K562 (cell line): ENCODE data around the gene NINL. TPM values are rescaled to one million over a fixed set of nuclear protein-coding genes. Genes with fewer than 3 reads are reported as not detected.

ENCODE experiments used
- ATF6 ChIP-seq: sonication (generic); formaldehyde crosslinking; IDR thresholded peaks from 2 replicates; pipeline ENCODE4 v1.4.0; 2020; ENCODE audit warnings: mild to moderate bottlenecking, missing genetic modification reagents
- CEBPB ChIP-seq: fragments of 450-650 bp; IDR thresholded peaks from 2 replicates; pipeline ENCODE4 v1.6.1; 2016; ENCODE audit warnings: missing genetic modification characterization, missing compliant biosample characterization
- DMBX1 ChIP-seq: fragments of 250-450 bp; sonication (Bioruptor Pico); IDR thresholded peaks from 2 replicates; pipeline ENCODE4 v1.8.0; 2022; ENCODE audit warnings: inconsistent platforms, mild to moderate bottlenecking, moderate library complexity, borderline replicate concordance
- DPF2 ChIP-seq: fragments of 450-650 bp; IDR thresholded peaks from 2 replicates; pipeline ENCODE4 v1.6.1; 2016
- ESRRA ChIP-seq: fragments of 450-650 bp; IDR thresholded peaks from 2 replicates; pipeline ENCODE4 v1.6.1; 2014; ENCODE audit warnings: low read depth, mild to moderate bottlenecking, moderate library complexity, borderline replicate concordance
- FOSL1 ChIP-seq: fragments of 200-800 bp; sonication (Bioruptor generic); conservative IDR thresholded peaks from 2 replicates; pipeline ENCODE4 v1.6.1; 2016; ENCODE audit warnings: missing genetic modification characterization, missing compliant biosample characterization
- FOXA1 ChIP-seq: fragments of 450-650 bp; IDR thresholded peaks from 2 replicates; pipeline ENCODE4 v1.6.1; 2016; ENCODE audit warnings: mild to moderate bottlenecking, borderline replicate concordance
- L3MBTL2 ChIP-seq: fragments of 450-650 bp; IDR thresholded peaks from 2 replicates; pipeline ENCODE4 v1.6.1; 2016; ENCODE audit warnings: mild to moderate bottlenecking, moderate library complexity
- NBN ChIP-seq: fragments of 450-650 bp; IDR thresholded peaks from 2 replicates; pipeline ENCODE4 v1.6.1; 2016; ENCODE audit warnings: low read depth, mild to moderate bottlenecking
- NFE2 ChIP-seq: IDR thresholded peaks from 2 replicates; pipeline ENCODE4 v1.6.1; 2014; ENCODE audit warnings: antibody characterized with exemption, low read depth
- PHF20 ChIP-seq: fragments of 450-650 bp; IDR thresholded peaks from 2 replicates; pipeline ENCODE4 v1.6.1; 2018; ENCODE audit not compliant: partially characterized antibody
- PHTF2 ChIP-seq: fragments of 250-450 bp; sonication (Bioruptor Pico); IDR thresholded peaks from 2 replicates; pipeline ENCODE4 v1.5.0; 2021; ENCODE audit warnings: mild to moderate bottlenecking
- RBM14 ChIP-seq: fragments of 200-400 bp; formaldehyde crosslinking; IDR thresholded peaks from 2 replicates; pipeline ENCODE4 v1.6.1; 2018; ENCODE audit warnings: low read depth, mild to moderate bottlenecking, low read length, moderate library complexity, borderline replicate concordance; ENCODE audit not compliant: insufficient read depth
- SIN3A ChIP-seq, 2 experiments: fragments of 150-350 bp in 1 of 2; IDR thresholded peaks; 2 replicates each; pipeline ENCODE4 v1.6.1; 2011 to 2016; ENCODE audit warnings: borderline replicate concordance in 2 of 2, low read depth in 2 of 2, low read length in 2 of 2, mild to moderate bottlenecking in 2 of 2, moderate library complexity in 2 of 2; ENCODE audit not compliant: control insufficient read depth in 1 of 2
- SMARCB1 ChIP-seq: IDR thresholded peaks from 2 replicates; pipeline ENCODE4 v1.6.1; 2011; ENCODE audit warnings: improper control_type of control experiment, low read depth; ENCODE audit not compliant: insufficient read length
- SRSF1 ChIP-seq: fragments of 200-400 bp; formaldehyde crosslinking; IDR thresholded peaks from 2 replicates; pipeline ENCODE4 v1.6.1; 2017; ENCODE audit warnings: mild to moderate bottlenecking, low read depth, low read length, moderate library complexity
- TEAD1 ChIP-seq, 2 experiments: fragments of 450-650 bp in 1 of 2; sonication (generic) in 1 of 2; formaldehyde crosslinking; IDR thresholded peaks; 2 replicates each; pipeline versions ENCODE4 v1.4.0 to v1.8.0; 2020 to 2022; ENCODE audit warnings: mild to moderate bottlenecking in 2 of 2, missing genetic modification reagents in 1 of 2
- ZBTB43 ChIP-seq: sonication (generic); formaldehyde crosslinking; IDR thresholded peaks from 2 replicates; pipeline ENCODE4 v1.8.0; 2023; ENCODE audit warnings: mild to moderate bottlenecking, missing genetic modification reagents
- ZNF165 ChIP-seq: fragments of 250-450 bp; sonication (Bioruptor Pico); IDR thresholded peaks from 2 replicates; pipeline ENCODE4 v1.4.0; 2020; ENCODE audit warnings: borderline replicate concordance
- ZNF23 ChIP-seq: fragments of 250-450 bp; sonication (Bioruptor Pico); IDR thresholded peaks from 2 replicates; pipeline ENCODE4 v1.4.0; 2020; ENCODE audit warnings: mild to moderate bottlenecking
- ZNF277 ChIP-seq: fragments of 250-450 bp; sonication (Bioruptor Pico); IDR thresholded peaks from 2 replicates; pipeline ENCODE4 v1.8.0; 2022; ENCODE audit warnings: inconsistent platforms, mild to moderate bottlenecking, moderate library complexity, borderline replicate concordance
- ZNF3 ChIP-seq: fragments of 250-450 bp; sonication (Bioruptor Pico); IDR thresholded peaks from 2 replicates; pipeline ENCODE4 v1.5.0; 2021; ENCODE audit warnings: mild to moderate bottlenecking, moderate library complexity
- ZNF395 ChIP-seq: fragments of 200-800 bp; sonication (Bioruptor generic); IDR thresholded peaks from 2 replicates; pipeline ENCODE4 v1.6.1; 2017; ENCODE audit warnings: missing genetic modification characterization, missing compliant biosample characterization
- polyA plus RNA-seq, 8 experiments: library from polyadenylated mRNA; depleted of rRNA in 4 of 8; stranded (reverse) in 5 of 8; unstranded in 3 of 8; fragments of >200 nt; fragmentation: Nextera tagmentation in 2 of 8; fragmentation: Illumina TruSeq in 1 of 8; extraction: Ambion mirVana in 2 of 8; extraction: Trizol in 1 of 8; gene quantifications; 2 replicates each; pipeline versions ENCODE4 v1.2.1 to v1.2.3, GENCODE V29; 2011 to 2014; ENCODE audit warnings: inconsistent platforms in 1 of 8, missing spikeins in 1 of 8
- total RNA-seq, 7 experiments: library from RNA; depleted of rRNA in 6 of 7; stranded (reverse); fragments of >200 nt in 6 of 7; fragmentation: Illumina TruSeq in 2 of 7; extraction: Trizol in 2 of 7; gene quantifications; 2 replicates each; pipeline versions ENCODE4 v1.2.1 to v1.2.3, GENCODE V29; 2011 to 2021; ENCODE audit warnings: low replicate concordance in 1 of 7

The NINL gene
- total and polyA plus RNA-seq, 9 of the 15 experiments (the other 6 are each of a cell fraction or from before 2014, with no cell fraction given), result 0.03 to 0.22 (median 0.05) TPM; not detected in 5

GRCh38 chr20:25623736-25624499, 38.6 kb upstream of the NINL start, which contains the start of gene NANP (continued):
- TF ChIP-seq ZNF395 (no peak), SIN3A (IDR thresholded peaks at IDR 0.05; ENCODE audit: borderline replicate concordance in 2 of 2, control insufficient read depth in 1 of 2, low read depth in 2 of 2, low read length in 2 of 2) (peak in 1 of 2 experiments; percentile 54; a peak in 1 of 4 replicates), NFE2 (0 out of 2 replicates have a peak, but pooled peaks have one; percentile 7), SRSF1 (no peak), ZNF165 (no peak), FOXA1 (no peak), TEAD1 (CRISPR knock-in tag; IDR thresholded peaks at IDR 0.05) (peak in 1 of 2 experiments; percentile 59; a peak in 1 of 4 replicates), ATF6 (CRISPR knock-in tag) (no peak), L3MBTL2 (peak; percentile 91), ZBTB43 (no peak), SMARCB1 (no peak), NBN (no peak), CEBPB (no peak), FOSL1 (tag) (no peak), ZNF3 (CRISPR knock-in tag) (no peak), DMBX1 (CRISPR knock-in tag) (no peak), ZNF23 (CRISPR knock-in tag) (no peak), ZNF277 (CRISPR knock-in tag) (no peak), DPF2 (no peak), PHF20 (peak; percentile 68), PHTF2 (CRISPR knock-in tag) (no peak), ESRRA (peak; percentile 8; the same call in 1 of the 2 replicates), RBM14 (no peak)
